ENCODE data around the gene PDE9A.
"Not testable (repeated sequence)": the region's sequence is repeated elsewhere in the genome, so short reads cannot be mapped to it uniquely, and the experiment has no call there.

PDE9A gene

GRCh38 chr21:42653231-42654061 is at the start of gene PDE9A:
Gene PDE9A, plus strand, starts transcription at chr21:42653621. Its CDS starts 194 bp downstream, at chr21:42653815.
- peak; percentile 25 for DNase-seq

GRCh38 chr21:42607102-42607501 is 46.3 kb upstream of the PDE9A start:
- DNase-seq: no peak

GRCh38 chr21:42607525-42608102 is 45.8 kb upstream of the PDE9A start:
- no peak for DNase-seq

GRCh38 chr21:42608446-42608845 is 45.0 kb upstream of the PDE9A start:
- no peak for DNase-seq

- DNase-seq: peak; percentile 55
Observed at GRCh38 chr21:42609811-42610210, 43.6 kb upstream of the PDE9A start.

GRCh38 chr21:42611852-42612251 is 41.6 kb upstream of the PDE9A start:
- DNase-seq: no peak

- DNase-seq: no peak
Observed at GRCh38 chr21:42612390-42612789, 41.0 kb upstream of the PDE9A start.

- DNase-seq: no peak
Observed at GRCh38 chr21:42613756-42614155, 39.7 kb upstream of the PDE9A start.

- peak; percentile 40 for DNase-seq
Observed at GRCh38 chr21:42614396-42614795, 39.0 kb upstream of the PDE9A start.

GRCh38 chr21:42614811-42615351 is 38.5 kb upstream of the PDE9A start:
- DNase-seq: peak; percentile 56

- DNase-seq: not testable (repeated sequence)
Observed at GRCh38 chr21:42615377-42615776, 38.0 kb upstream of the PDE9A start.

- DNase-seq: no peak
Observed at GRCh38 chr21:42615924-42616323, 37.5 kb upstream of the PDE9A start.

- DNase-seq: peak; percentile 14
Observed at GRCh38 chr21:42616446-42616845, 37.0 kb upstream of the PDE9A start.

- no peak for DNase-seq
Observed at GRCh38 chr21:42616941-42617340, 36.5 kb upstream of the PDE9A start.

GRCh38 chr21:42617486-42617885 is 35.9 kb upstream of the PDE9A start:
- DNase-seq: no peak

- DNase-seq: no peak
Observed at GRCh38 chr21:42618707-42619102, 34.7 kb upstream of the PDE9A start.

- DNase-seq: no peak
Observed at GRCh38 chr21:42619166-42619565, 34.3 kb upstream of the PDE9A start.

- DNase-seq: no peak
Observed at GRCh38 chr21:42619841-42620240, 33.6 kb upstream of the PDE9A start.

GRCh38 chr21:42621166-42621818 is 32.1 kb upstream of the PDE9A start:
- DNase-seq: no peak

GRCh38 chr21:42621819-42622177 is 31.6 kb upstream of the PDE9A start:
- DNase-seq: no peak

GRCh38 chr21:42622284-42622683 is 31.1 kb upstream of the PDE9A start:
- no peak for DNase-seq

GRCh38 chr21:42623694-42624093 is 29.7 kb upstream of the PDE9A start:
- DNase-seq: no peak

- no peak for DNase-seq
Observed at GRCh38 chr21:42624095-42624790, 29.2 kb upstream of the PDE9A start.
